ENCODE results near the gene SUPT20H. TPM values are rescaled to one million over a fixed set of nuclear protein-coding genes. Genes with fewer than 3 reads are reported as not detected.
A peak's percentile ranks its signal among the peaks of the same experiment; 100 is the strongest.
"Not testable (repeated sequence)": the region's sequence is repeated elsewhere in the genome, so short reads cannot be mapped to it uniquely, and the experiment has no call there.

The SUPT20H gene
- total and polyA plus RNA-seq, 10 of the 15 experiments (the other 5 are each of a cell fraction or from before 2014, with no cell fraction given) = 12.3 to 69.8 (median 47.5) TPM

DNA sequence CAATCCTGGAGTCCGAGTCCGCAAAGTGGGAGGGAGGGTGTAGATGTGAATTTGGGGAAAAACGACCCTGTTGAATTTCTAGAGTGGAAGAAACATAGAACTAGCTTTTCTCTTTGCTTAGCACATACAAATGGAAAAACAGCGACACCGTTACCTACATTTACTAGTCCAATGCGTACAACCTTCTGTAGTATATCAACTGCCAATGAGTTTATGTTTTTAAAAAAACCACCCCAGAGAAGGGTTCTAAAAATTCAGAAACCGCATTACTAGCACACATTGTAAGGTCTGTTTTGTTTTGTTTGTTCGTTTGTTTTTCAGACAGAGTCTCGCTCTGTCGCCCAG lies 332 bp upstream of the SUPT20H start:
- DNase-seq (ENCODE audit: low read depth, low spot score) = no peak
- 26% methylated on average over 10 of the region's 10 CpGs for WGBS (ENCODE audit: insufficient coverage, insufficient replicate concordance, low lambda C conversion rate, missing lambda C conversion rate)
- H3K79me2 ChIP-seq (ENCODE audit: control insufficient read depth, insufficient read depth, low read length) = peaks cover 26% of the 10 kb centered on the region
- in situ Hi-C loops (cut with MboI) = loop anchor here (5.0 to 25.0 kb wide), 4 partner anchors 205 to 1302 kb away; no protein-coding TSS in a partner anchor
- no peaks in the 10 kb centered on the region; a peak in 1 of 4 replicates for H3K27me3 ChIP-seq (replicated peaks in 1 of 2; ENCODE audit: control insufficient read depth in 2 of 2, insufficient read depth in 2 of 2, low read length in 1 of 2)
- ATAC-seq = peak; percentile 7; the same call in 1 of the 3 replicates
- H3K4me1 ChIP-seq (ENCODE audit: control insufficient read depth, insufficient read depth, low read length) = peaks cover 2% of the 10 kb centered on the region; the same call in 1 of the 2 replicates
- peak overlapping the region; percentile 3; the same call in 1 of the 2 replicates for H3K9ac ChIP-seq (ENCODE audit: control insufficient read depth, insufficient read depth, low read length)
- H3K4me2 ChIP-seq (ENCODE audit: control insufficient read depth, insufficient read depth) = peak overlapping the region; percentile 51
- BruUV-seq (replicated peaks) = no TSS peak
- peaks cover 0 to 3% of the 10 kb centered on the region in 2 experiments; a peak in 1 of 4 replicates for H3K36me3 ChIP-seq (ENCODE audit: control insufficient read depth in 2 of 2, insufficient read depth in 2 of 2, low read length in 1 of 2)
- peak overlapping the region; percentile 78 for H3K4me3 ChIP-seq
- ChIA-PET RAD21 (ENCODE audit: unreplicated experiment) (no interaction called here), SMC1A (ENCODE audit: uncharacterized antibody, unreplicated experiment) (interaction anchor here (1.1 kb wide), 1 partner anchor 11 kb away, joined by 3 read pairs; no protein-coding TSS in a partner anchor), CTCF (interaction anchor here (1.2 kb wide), 1 partner anchor 78 kb away, joined by 3 read pairs; no protein-coding TSS in a partner anchor), POLR2A (interaction anchor here (0.6 kb wide), 2 partner anchors 59 to 1218 kb away, joined by 3 to 5 read pairs; partner anchors contain the start of gene EXOSC8)
- H2AFZ ChIP-seq (ENCODE audit: control insufficient read depth, low read depth, low read length) = peak overlapping the region; percentile 87
- no peaks in the 10 kb centered on the region; the same call in 2 of the 3 replicates for H3K9me3 ChIP-seq (replicated peaks; ENCODE audit: control insufficient read depth, insufficient read depth, low read length)
- no peaks in the 10 kb centered on the region for H4K20me1 ChIP-seq (ENCODE audit: control insufficient read depth, insufficient read depth)
- FAIRE-seq = peak; percentile 76
- TF ChIP-seq NRF1 (conservative IDR thresholded peaks at IDR 0.05; ENCODE audit: low read depth, low read length) (no peak), DPF2 (IDR thresholded peaks at IDR 0.05) (no peak)
- TF ChIP-seq, protein P1, sequence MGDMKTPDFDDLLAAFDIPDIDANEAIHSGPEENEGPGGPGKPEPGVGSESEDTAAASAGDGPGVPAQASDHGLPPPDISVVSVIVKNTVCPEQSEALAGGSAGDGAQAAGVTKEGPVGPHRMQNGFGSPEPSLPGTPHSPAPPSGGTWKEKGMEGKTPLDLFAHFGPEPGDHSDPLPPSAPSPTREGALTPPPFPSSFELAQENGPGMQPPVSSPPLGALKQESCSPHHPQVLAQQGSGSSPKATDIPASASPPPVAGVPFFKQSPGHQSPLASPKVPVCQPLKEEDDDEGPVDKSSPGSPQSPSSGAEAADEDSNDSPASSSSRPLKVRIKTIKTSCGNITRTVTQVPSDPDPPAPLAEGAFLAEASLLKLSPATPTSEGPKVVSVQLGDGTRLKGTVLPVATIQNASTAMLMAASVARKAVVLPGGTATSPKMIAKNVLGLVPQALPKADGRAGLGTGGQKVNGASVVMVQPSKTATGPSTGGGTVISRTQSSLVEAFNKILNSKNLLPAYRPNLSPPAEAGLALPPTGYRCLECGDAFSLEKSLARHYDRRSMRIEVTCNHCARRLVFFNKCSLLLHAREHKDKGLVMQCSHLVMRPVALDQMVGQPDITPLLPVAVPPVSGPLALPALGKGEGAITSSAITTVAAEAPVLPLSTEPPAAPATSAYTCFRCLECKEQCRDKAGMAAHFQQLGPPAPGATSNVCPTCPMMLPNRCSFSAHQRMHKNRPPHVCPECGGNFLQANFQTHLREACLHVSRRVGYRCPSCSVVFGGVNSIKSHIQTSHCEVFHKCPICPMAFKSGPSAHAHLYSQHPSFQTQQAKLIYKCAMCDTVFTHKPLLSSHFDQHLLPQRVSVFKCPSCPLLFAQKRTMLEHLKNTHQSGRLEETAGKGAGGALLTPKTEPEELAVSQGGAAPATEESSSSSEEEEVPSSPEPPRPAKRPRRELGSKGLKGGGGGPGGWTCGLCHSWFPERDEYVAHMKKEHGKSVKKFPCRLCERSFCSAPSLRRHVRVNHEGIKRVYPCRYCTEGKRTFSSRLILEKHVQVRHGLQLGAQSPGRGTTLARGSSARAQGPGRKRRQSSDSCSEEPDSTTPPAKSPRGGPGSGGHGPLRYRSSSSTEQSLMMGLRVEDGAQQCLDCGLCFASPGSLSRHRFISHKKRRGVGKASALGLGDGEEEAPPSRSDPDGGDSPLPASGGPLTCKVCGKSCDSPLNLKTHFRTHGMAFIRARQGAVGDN (IDR thresholded peaks at IDR 0.05) = no peak
- TF ChIP-seq, protein P2, sequence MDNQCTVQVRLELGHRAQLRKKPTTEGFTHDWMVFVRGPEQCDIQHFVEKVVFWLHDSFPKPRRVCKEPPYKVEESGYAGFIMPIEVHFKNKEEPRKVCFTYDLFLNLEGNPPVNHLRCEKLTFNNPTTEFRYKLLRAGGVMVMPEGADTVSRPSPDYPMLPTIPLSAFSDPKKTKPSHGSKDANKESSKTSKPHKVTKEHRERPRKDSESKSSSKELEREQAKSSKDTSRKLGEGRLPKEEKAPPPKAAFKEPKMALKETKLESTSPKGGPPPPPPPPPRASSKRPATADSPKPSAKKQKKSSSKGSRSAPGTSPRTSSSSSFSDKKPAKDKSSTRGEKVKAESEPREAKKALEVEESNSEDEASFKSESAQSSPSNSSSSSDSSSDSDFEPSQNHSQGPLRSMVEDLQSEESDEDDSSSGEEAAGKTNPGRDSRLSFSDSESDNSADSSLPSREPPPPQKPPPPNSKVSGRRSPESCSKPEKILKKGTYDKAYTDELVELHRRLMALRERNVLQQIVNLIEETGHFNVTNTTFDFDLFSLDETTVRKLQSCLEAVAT (IDR thresholded peaks at IDR 0.05) = peak; percentile 89
- no peak overlapping the region; the same call in 1 of the 2 replicates for H3K27ac ChIP-seq (ENCODE audit: control insufficient read depth, insufficient read depth)
- intact Hi-C loops (cut with micrococcal nuclease; ENCODE audit: unreplicated experiment) = loop anchor here (2.0 to 10.0 kb wide), 4 partner anchors 59 to 728 kb away; partner anchors contain the start of genes EXOSC8 and RFXAP

DNA sequence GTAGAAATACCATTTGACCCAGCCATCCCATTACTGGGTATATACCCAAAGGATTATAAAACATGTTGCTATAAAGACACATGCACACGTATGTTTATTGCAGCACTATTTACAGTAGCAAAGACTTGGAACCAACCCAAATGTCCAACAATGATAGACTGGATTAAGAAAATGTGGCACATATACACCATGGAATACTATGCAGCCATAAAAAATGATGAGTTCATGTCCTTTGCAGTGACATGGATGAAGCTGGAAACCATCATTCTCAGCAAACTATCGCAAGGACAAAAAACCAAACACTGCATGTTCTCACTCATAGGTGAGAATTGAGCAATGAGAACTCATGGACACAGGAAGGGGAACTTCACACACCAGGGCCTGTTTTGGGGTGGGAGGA lies 3.3 kb downstream of the SUPT20H start:
- FAIRE-seq; BruUV-seq (replicated peaks); H3K9ac ChIP-seq (ENCODE audit: control insufficient read depth, insufficient read depth, low read length); H4K20me1 ChIP-seq (ENCODE audit: control insufficient read depth, insufficient read depth); H3K9me3 ChIP-seq (replicated peaks; ENCODE audit: control insufficient read depth, insufficient read depth, low read length); H3K4me2 ChIP-seq (ENCODE audit: control insufficient read depth, insufficient read depth); H3K27me3 ChIP-seq (replicated peaks in 1 of 2; ENCODE audit: control insufficient read depth in 2 of 2, insufficient read depth in 2 of 2, low read length in 1 of 2); H3K4me1 ChIP-seq (ENCODE audit: control insufficient read depth, insufficient read depth, low read length); H3K36me3 ChIP-seq (ENCODE audit: control insufficient read depth in 2 of 2, insufficient read depth in 2 of 2, low read length in 1 of 2); DNase-seq (ENCODE audit: low read depth, low spot score); RAD21 ChIA-PET (ENCODE audit: unreplicated experiment); H2AFZ ChIP-seq (ENCODE audit: control insufficient read depth, low read depth, low read length); POLR2A ChIA-PET; H3K27ac ChIP-seq (ENCODE audit: control insufficient read depth, insufficient read depth); H3K4me3 ChIP-seq; ATAC-seq: not testable (repeated sequence)
- peaks cover 35% of the 10 kb centered on the region for H3K79me2 ChIP-seq (ENCODE audit: control insufficient read depth, insufficient read depth, low read length)
- CTCF ChIA-PET = interaction anchor here (1.3 kb wide), 1 partner anchor 10 kb away, joined by 6 read pairs; no protein-coding TSS in a partner anchor
- 96% methylated on average over 2 of the region's 2 CpGs for WGBS (ENCODE audit: insufficient coverage, insufficient replicate concordance, low lambda C conversion rate, missing lambda C conversion rate)
- intact Hi-C loops (cut with micrococcal nuclease; ENCODE audit: unreplicated experiment) (loop anchor here (5.0 kb wide), 2 partner anchors 239 to 724 kb away; partner anchors contain the start of gene RFXAP), in situ Hi-C loops (cut with MboI) (loop anchor here (25.0 kb wide), 1 partner anchor 1306 kb away; no protein-coding TSS in a partner anchor)
- SMC1A ChIA-PET (ENCODE audit: uncharacterized antibody, unreplicated experiment) = interaction anchor here (1.0 kb wide), 1 partner anchor 11 kb away, joined by 3 read pairs; no protein-coding TSS in a partner anchor

All from GM12878 (cell line).